MM.1S (cell line): Measurements from ENCODE around the gene LANCL2.

Experiments
- DNase-seq: peaks from one replicate; pipeline ENCODE4 v3.0.0-alpha.2; 2015
- H2AFZ ChIP-seq: fragments of 300-600 bp; sonication (generic); 2 replicates; pipeline ENCODE4 v1.6.0; 2016; ENCODE audit warnings: antibody characterized with exemption, low read length
- H3F3A ChIP-seq: fragments of 300-600 bp; sonication (generic); 2 replicates; pipeline ENCODE4 v1.6.1; 2016; ENCODE audit warnings: mild to moderate bottlenecking, antibody characterized with exemption, low read length, moderate library complexity, mixed read lengths; ENCODE audit not compliant: insufficient read depth
- H3K27ac ChIP-seq: fragments of 300-600 bp; sonication (generic); 2 replicates; pipeline ENCODE4 v1.5.1; 2016; ENCODE audit warnings: mild to moderate bottlenecking, low read length
- H3K27me3 ChIP-seq: fragments of 300-600 bp; sonication (generic); replicated peaks from 2 replicates; pipeline ENCODE4 v1.6.0; 2016; ENCODE audit warnings: low read length; ENCODE audit not compliant: insufficient read depth
- H3K36me3 ChIP-seq: fragments of 300-600 bp; sonication (generic); replicated peaks from 2 replicates; pipeline ENCODE4 v1.6.1; 2016; ENCODE audit warnings: mild to moderate bottlenecking, low read length, mixed read lengths; ENCODE audit not compliant: insufficient read depth
- H3K4me1 ChIP-seq: fragments of 300-600 bp; sonication (generic); 2 replicates; pipeline ENCODE4 v1.6.1; 2016; ENCODE audit warnings: low read length, mixed read lengths
- H3K4me2 ChIP-seq: fragments of 300-600 bp; sonication (generic); 2 replicates; pipeline ENCODE4 v1.6.0; 2016; ENCODE audit warnings: low read depth, low read length
- H3K4me3 ChIP-seq: fragments of 300-600 bp; sonication (generic); 2 replicates; pipeline ENCODE4 v1.5.1; 2016; ENCODE audit warnings: low read length, mixed read lengths
- H3K79me2 ChIP-seq: fragments of 300-600 bp; sonication (generic); 2 replicates; pipeline ENCODE4 v1.6.1; 2016; ENCODE audit warnings: mixed run types, low read length, mixed read lengths
- H3K9ac ChIP-seq: fragments of 300-600 bp; sonication (generic); 2 replicates; pipeline ENCODE4 v1.6.1; 2016; ENCODE audit warnings: low read length, mixed read lengths
- H3K9me2 ChIP-seq: fragments of 300-600 bp; sonication (generic); replicated peaks from 2 replicates; pipeline ENCODE4 v1.6.1; 2016; ENCODE audit warnings: mild to moderate bottlenecking, low read length, mixed read lengths; ENCODE audit not compliant: insufficient read depth
- H3K9me3 ChIP-seq: fragments of 300-600 bp; sonication (generic); replicated peaks from 2 replicates; pipeline ENCODE4 v1.6.1; 2016; ENCODE audit warnings: mild to moderate bottlenecking, low read length, mixed read lengths; ENCODE audit not compliant: insufficient read depth
- H4K20me1 ChIP-seq: fragments of 300-600 bp; sonication (generic); 2 replicates; pipeline ENCODE4 v1.6.1; 2016; ENCODE audit warnings: mild to moderate bottlenecking, low read length, moderate library complexity, mixed read lengths; ENCODE audit not compliant: insufficient read depth
- EZH2 ChIP-seq: fragments of 300-600 bp; sonication (generic); optimal IDR thresholded peaks from 2 replicates; pipeline ENCODE3; 2017; ENCODE audit warnings: low read depth, mild to moderate bottlenecking, antibody characterized with exemption, low read length, mixed read lengths
- EZH2phosphoT487 ChIP-seq: fragments of 300-600 bp; sonication (generic); IDR thresholded peaks from 2 replicates; pipeline ENCODE4 v1.6.1; 2018; ENCODE audit warnings: antibody characterized with exemption, low read length
- TF ChIP-seq, protein P1 (sequence below): fragments of 300-600 bp; sonication (generic); IDR thresholded peaks from 2 replicates; pipeline ENCODE4 v1.5.1; 2016; ENCODE audit warnings: antibody characterized with exemption, low read length, mixed read lengths

The LANCL2 gene

DNA sequence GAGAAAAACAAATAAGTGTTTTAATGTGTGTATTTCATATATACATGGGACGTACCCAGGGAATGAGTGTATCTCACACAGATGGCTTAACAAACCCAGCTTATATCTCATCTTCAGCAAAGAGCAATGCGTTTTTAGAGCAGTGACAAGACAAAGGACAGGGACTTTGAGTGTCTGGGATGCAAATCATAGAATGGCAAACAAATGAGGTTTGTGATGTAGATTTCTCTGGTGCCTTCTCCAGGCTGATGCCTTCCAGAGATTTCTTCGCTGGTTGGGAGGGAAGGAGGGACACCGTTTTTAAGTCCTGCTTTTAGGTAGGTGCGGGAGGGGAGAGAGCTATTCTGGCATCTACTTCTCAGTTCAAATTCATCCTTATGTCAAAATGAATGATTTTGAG, 16.6 kb downstream of the LANCL2 start:
- Histone ChIP-seq H3F3A (no peaks in the 10 kb centered on the region), H3K9me2 (no peaks in the 10 kb centered on the region), H3K4me2 (no peak overlapping the region), H3K27ac (no peak overlapping the region), H3K79me2 (0 out of 2 replicates have a peak, but pooled peaks cover 6% of the 10 kb centered on the region), H2AFZ (no peak overlapping the region), H3K4me1 (no peaks in the 10 kb centered on the region), H4K20me1 (no peaks in the 10 kb centered on the region), H3K4me3 (no peak overlapping the region), H3K9me3 (no peaks in the 10 kb centered on the region), H3K27me3 (no peaks in the 10 kb centered on the region), H3K9ac (no peak overlapping the region), H3K36me3 (no peaks in the 10 kb centered on the region)
- TF ChIP-seq EZH2phosphoT487: no peak
- TF ChIP-seq, protein P1, sequence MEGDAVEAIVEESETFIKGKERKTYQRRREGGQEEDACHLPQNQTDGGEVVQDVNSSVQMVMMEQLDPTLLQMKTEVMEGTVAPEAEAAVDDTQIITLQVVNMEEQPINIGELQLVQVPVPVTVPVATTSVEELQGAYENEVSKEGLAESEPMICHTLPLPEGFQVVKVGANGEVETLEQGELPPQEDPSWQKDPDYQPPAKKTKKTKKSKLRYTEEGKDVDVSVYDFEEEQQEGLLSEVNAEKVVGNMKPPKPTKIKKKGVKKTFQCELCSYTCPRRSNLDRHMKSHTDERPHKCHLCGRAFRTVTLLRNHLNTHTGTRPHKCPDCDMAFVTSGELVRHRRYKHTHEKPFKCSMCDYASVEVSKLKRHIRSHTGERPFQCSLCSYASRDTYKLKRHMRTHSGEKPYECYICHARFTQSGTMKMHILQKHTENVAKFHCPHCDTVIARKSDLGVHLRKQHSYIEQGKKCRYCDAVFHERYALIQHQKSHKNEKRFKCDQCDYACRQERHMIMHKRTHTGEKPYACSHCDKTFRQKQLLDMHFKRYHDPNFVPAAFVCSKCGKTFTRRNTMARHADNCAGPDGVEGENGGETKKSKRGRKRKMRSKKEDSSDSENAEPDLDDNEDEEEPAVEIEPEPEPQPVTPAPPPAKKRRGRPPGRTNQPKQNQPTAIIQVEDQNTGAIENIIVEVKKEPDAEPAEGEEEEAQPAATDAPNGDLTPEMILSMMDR: no peak
- TF ChIP-seq EZH2: no peak
- no peak for DNase-seq

DNA sequence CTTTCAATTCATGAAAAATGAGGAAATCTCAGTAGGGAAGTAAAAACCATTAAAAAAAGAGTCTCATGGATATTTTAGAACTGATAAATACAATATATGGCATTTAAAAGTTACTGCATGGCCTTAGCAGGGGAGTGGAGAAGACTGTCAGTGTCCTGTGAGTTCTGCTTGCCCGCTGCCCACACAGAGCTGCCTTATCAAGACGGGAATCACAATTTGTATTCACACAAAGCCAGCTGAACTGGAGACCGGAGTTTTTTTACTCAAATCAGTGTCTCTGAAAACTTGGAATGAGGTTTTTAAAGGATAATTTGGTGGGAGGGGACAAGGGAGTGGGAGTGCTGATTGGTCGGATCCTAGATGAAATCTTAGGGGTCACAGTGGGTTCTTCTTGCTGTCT, 17.1 kb downstream of the LANCL2 start:
- Histone ChIP-seq H3K36me3 (no peaks in the 10 kb centered on the region), H4K20me1 (no peaks in the 10 kb centered on the region), H3K4me2 (no peak overlapping the region), H3K79me2 (0 out of 2 replicates have a peak, but pooled peaks cover 5% of the 10 kb centered on the region), H2AFZ (no peak overlapping the region), H3K27ac (no peak overlapping the region), H3F3A (no peaks in the 10 kb centered on the region), H3K9me2 (no peaks in the 10 kb centered on the region), H3K9ac (no peak overlapping the region), H3K4me3 (no peak overlapping the region), H3K27me3 (no peaks in the 10 kb centered on the region), H3K4me1 (no peaks in the 10 kb centered on the region), H3K9me3 (no peaks in the 10 kb centered on the region)
- TF ChIP-seq EZH2: no peak
- no peak for TF ChIP-seq EZH2phosphoT487
- TF ChIP-seq, protein P1: no peak
- no peak for DNase-seq

DNA sequence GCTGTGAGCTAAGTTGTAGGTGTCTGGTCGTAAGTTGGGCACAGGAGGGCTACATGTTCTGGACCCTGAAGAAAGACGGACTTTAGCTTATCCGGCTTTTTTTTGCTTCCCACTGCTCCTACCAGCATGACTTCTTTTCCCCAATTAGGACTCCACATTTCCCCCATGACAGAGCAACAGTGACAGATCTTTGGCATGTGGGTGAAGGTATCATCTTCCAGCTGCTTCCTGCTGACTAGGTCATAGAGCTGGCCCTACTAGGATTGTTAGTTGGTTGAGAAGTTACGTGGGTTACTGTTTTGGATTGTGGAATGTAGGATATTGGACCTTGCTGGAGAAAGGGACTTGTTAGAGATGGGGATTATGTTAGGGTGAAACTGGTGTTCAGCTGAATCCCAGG, 21.4 kb downstream of the LANCL2 start:
- Histone ChIP-seq H3K4me3 (no peak overlapping the region), H3K4me2 (no peak overlapping the region), H3K9me3 (no peaks in the 10 kb centered on the region)

More for the DNA sequence above, 21.4 kb downstream of the LANCL2 start:
- no peaks in the 10 kb centered on the region for H4K20me1 ChIP-seq
- DNase-seq: no peak
- H3K79me2 ChIP-seq: no peaks in the 10 kb centered on the region
- H3K4me1 ChIP-seq: no peaks in the 10 kb centered on the region
- TF ChIP-seq, protein P1: no peak
- no peak for TF ChIP-seq EZH2phosphoT487
- no peak for TF ChIP-seq EZH2
- no peak overlapping the region for H3K9ac ChIP-seq
- no peak overlapping the region for H2AFZ ChIP-seq
- no peaks in the 10 kb centered on the region for H3K36me3 ChIP-seq
- H3K27me3 ChIP-seq: no peaks in the 10 kb centered on the region
- H3F3A ChIP-seq: no peaks in the 10 kb centered on the region
- no peak overlapping the region for H3K27ac ChIP-seq
- no peaks in the 10 kb centered on the region for H3K9me2 ChIP-seq
